Measurements from ENCODE around the gene FAM53C. TPM values are rescaled to one million over a fixed set of nuclear protein-coding genes. Genes with fewer than 3 reads are reported as not detected.
"Not testable (repeated sequence)": the region's sequence is repeated elsewhere in the genome, so short reads cannot be mapped to it uniquely, and the experiment has no call there.

Gene FAM53C
- polyA plus RNA-seq, 1 experiment = 30.1 TPM

- no peak for DNase-seq (ENCODE audit: low read depth)
- TF ChIP-seq CTCF (IDR thresholded peaks at IDR 0.05; ENCODE audit: insufficient read depth, low read depth, low read length) = no peak
- ChIA-PET POLR2A (no interaction called here), CTCF (no interaction called here)
- H3K27me3 ChIP-seq (ENCODE audit: control insufficient read depth, insufficient read depth, low read length) = no peaks in the 10 kb centered on the region
- peaks cover 11% of the 10 kb centered on the region for H3K36me3 ChIP-seq (ENCODE audit: control insufficient read depth, insufficient read depth, low read length)
- no peak overlapping the region for H3K4me3 ChIP-seq (ENCODE audit: low read depth, low read length)
Observed at GRCh38 chr5:138386290-138386689, 48.2 kb downstream of the FAM53C start.

DNA sequence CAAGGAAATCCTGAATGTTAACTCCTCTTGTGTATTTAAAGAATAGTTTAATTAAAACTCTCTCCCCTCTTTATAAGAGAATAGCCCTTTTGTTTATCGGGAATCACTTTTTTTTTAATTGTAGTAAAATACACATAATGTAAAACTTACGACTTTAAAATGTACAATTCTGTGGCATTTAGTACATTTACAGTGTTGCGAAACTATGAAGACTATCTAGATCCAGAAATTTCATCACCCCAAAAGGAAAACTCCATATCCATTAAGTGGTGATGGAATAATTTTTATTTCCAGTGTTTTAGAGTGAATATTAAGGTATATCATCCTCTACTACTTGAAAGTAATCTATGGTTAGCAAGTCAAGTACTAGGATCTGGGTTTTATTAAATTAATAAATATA, 51.3 kb downstream of the FAM53C start:
- ChIA-PET CTCF (interaction anchor here (0.5 kb wide), 1 partner anchor 141 kb away, joined by 3 read pairs; no protein-coding TSS in a partner anchor), POLR2A (no interaction called here)
- no peak for TF ChIP-seq CTCF (IDR thresholded peaks at IDR 0.05; ENCODE audit: insufficient read depth, low read depth, low read length)
- DNase-seq (ENCODE audit: low read depth) = no peak
- Histone ChIP-seq H3K36me3 (ENCODE audit: control insufficient read depth, insufficient read depth, low read length) (peaks cover 22% of the 10 kb centered on the region), H3K27me3 (ENCODE audit: control insufficient read depth, insufficient read depth, low read length) (no peaks in the 10 kb centered on the region), H3K4me3 (ENCODE audit: low read depth, low read length) (no peak overlapping the region)

DNA sequence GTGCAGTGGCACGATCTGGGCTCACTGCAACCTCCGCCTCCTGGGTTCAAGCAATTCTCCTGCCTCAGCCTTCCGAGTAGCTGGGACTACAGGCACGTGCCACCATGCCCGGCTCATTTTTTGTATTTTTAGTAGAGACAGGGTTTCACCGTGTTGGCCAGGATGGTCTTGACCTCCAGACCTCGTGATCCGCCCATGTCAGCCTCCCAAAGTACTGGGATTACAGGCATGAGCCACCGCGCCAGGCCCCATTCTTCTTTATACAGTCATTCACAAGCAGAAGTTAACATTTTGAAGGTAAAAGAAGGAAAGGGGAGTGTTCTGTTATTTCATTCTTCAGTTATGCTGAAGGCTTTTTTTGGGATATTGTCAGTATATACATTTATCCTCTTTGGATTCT, 51.8 kb downstream of the FAM53C start:
- POLR2A ChIA-PET; DNase-seq (ENCODE audit: low read depth); H3K27me3 ChIP-seq (ENCODE audit: control insufficient read depth, insufficient read depth, low read length); CTCF ChIA-PET; H3K4me3 ChIP-seq (ENCODE audit: low read depth, low read length): not testable (repeated sequence)
- peaks cover 22% of the 10 kb centered on the region for H3K36me3 ChIP-seq (ENCODE audit: control insufficient read depth, insufficient read depth, low read length)

DNA sequence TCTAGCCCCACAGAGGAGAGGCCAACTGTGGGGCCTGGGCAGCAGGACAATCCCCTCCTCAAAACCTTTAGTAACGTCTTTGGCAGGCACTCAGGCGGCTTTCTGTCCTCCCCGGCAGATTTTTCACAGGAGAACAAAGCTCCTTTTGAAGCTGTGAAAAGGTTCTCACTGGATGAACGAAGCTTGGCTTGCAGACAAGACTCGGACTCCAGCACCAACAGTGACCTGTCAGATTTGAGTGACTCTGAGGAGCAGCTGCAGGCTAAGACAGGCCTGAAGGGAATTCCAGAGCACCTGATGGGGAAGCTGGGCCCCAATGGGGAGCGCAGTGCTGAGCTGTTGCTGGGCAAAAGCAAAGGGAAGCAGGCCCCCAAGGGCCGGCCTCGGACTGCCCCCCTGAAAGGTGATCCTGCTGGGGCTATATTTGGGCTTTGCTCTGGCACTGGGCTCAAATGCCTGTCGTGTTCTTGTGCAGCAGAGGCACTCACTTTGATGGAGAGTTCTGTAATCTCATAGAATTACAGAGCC, 53.9 kb downstream of the FAM53C start:
- Histone ChIP-seq H3K4me3 (ENCODE audit: low read depth, low read length) (no peak overlapping the region), H3K27me3 (ENCODE audit: control insufficient read depth, insufficient read depth, low read length) (no peaks in the 10 kb centered on the region), H3K36me3 (ENCODE audit: control insufficient read depth, insufficient read depth, low read length) (peaks cover 18% of the 10 kb centered on the region)
- no peak for TF ChIP-seq CTCF (IDR thresholded peaks at IDR 0.05; ENCODE audit: insufficient read depth, low read depth, low read length)
- CTCF ChIA-PET = no interaction called here
- DNase-seq (ENCODE audit: low read depth) = no peak
- POLR2A ChIA-PET = no interaction called here

Other genes with a start within 250 kb of the FAM53C start
- gene NME5, start 198.8 kb upstream of the FAM53C start, polyA plus RNA-seq (2011; rRNA removed) = 0.31 and 1.3 TPM in 2 replicates
- gene BRD8, start 159.6 kb upstream of the FAM53C start, polyA plus RNA-seq (2011; rRNA removed) = 51.7 and 56.8 TPM in 2 replicates
- gene KIF20A, start 159.2 kb upstream of the FAM53C start, polyA plus RNA-seq (2011; rRNA removed) = 49.2 and 54.5 TPM in 2 replicates
- 20.9 and 38.3 TPM in 2 replicates for gene CDC23, start 124.9 kb upstream of the FAM53C start, polyA plus RNA-seq (2011; rRNA removed)
- gene GFRA3, start 63.6 kb upstream of the FAM53C start, polyA plus RNA-seq (2011; rRNA removed) = not detected in 2 replicates
- gene CDC25C, start 6.5 kb upstream of the FAM53C start, polyA plus RNA-seq (2011; rRNA removed) = 7.8 and 8.7 TPM in 2 replicates
- gene KDM3B, start 14.4 kb downstream of the FAM53C start, polyA plus RNA-seq (2011; rRNA removed) = 20.4 and 21.2 TPM in 2 replicates
- gene REEP2, start 100.8 kb downstream of the FAM53C start, polyA plus RNA-seq (2011; rRNA removed) = 12.0 and 14.0 TPM in 2 replicates
- 4.7 and 5.4 TPM in 2 replicates for gene EGR1, start 127.2 kb downstream of the FAM53C start, polyA plus RNA-seq (2011; rRNA removed)
- gene ETF1, start 205.0 kb downstream of the FAM53C start, polyA plus RNA-seq (2011; rRNA removed) = 52.4 and 86.4 TPM in 2 replicates
- gene HSPA9, start 237.1 kb downstream of the FAM53C start, polyA plus RNA-seq (2011; rRNA removed) = 216 and 245 TPM in 2 replicates

Measured in BJ (cell line).